ENCODE measurements around the gene RTP2. TPM values are rescaled to one million over a fixed set of nuclear protein-coding genes. Genes with fewer than 3 reads are reported as not detected.
A peak's percentile ranks its signal among the peaks of the same experiment; 100 is the strongest.

The RTP2 gene
- total RNA-seq, 1 donor from 2014 or later: not detected

GRCh38 chr3:187667526-187667925 is 34.8 kb downstream of the RTP2 start:
- DNase-seq (ENCODE audit: low read depth): no peak

DNA sequence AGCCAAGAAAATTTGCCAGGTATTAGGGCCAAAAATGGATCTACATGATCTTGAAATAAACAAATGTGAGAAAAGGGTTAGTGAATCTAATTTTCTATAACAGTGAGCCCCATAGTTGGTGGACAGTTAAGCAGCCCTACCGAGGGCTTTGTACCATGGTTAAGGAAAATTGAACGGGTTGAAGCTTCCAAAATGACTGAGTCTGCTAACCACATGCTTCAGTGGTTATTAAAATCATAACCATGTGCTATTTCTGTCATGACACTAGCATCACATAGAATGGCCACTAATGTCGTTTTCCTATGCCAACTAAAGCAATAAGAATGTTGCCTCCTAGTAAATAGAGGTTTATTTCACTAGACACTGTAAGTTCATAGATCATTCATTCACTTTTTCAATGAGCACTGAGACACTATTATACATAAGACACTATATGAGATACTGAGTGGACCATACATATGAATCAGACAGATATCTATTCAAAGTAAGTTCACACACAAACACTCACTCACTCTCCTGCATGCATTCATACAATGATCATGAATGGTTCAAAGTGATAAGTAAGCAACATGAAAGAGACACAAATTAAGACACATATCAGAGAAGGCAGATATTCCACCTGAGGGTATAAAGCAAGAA is 36.5 kb downstream of the RTP2 start:
- no peak for DNase-seq (ENCODE audit: low read depth)

- DNase-seq (ENCODE audit: low read depth): no peak
These were observed 37.3 kb downstream of the RTP2 start for GRCh38 chr3:187665010-187665409.

DNA sequence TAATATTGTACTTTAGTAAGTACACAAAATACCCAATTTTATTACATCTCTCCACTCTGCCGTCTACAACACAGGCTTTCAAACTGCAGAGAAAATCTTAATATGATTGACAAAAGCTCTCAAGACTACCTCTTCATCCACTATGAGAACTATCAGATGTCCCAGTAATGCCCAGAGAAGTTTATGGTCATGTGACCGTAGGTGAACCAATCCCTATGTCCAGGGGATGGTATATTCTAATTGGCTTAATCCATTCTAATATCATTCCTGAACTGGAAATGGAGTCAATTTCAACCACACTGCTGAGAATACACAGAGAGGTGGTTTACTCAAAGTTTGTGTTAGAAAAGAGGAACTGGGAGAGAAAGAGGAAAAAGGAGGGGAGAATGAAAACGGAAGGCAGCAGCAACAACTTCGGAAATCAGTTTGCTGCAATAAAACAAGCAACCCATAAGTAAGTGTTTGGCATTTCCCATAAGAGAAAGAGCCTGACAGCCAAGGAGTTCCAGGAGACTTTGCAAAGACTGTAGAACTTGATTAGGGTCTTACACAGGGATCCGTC is 39.4 kb downstream of the RTP2 start:
- DNase-seq (ENCODE audit: low read depth): no peak

DNA sequence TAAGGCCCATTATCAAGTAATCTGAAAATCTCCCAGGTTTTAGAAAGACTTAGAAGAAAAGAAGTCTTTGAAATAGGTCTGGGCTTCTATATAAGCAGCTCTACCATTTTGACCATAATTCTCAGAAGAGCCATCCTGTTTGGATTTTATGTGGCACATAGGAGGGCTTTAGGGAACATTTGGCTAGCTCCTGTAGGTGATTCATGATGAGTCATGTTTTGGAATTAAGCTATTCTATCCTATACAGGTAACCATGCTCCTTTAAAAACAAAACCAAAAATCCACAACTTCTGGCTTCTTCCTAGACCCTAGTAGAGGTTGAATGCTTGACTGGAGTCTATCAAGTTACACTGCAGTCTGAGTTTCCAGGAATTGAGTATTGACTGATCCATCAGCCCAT is 41.1 kb downstream of the RTP2 start:
- peak; percentile 44 for DNase-seq (ENCODE audit: low read depth)

DNA sequence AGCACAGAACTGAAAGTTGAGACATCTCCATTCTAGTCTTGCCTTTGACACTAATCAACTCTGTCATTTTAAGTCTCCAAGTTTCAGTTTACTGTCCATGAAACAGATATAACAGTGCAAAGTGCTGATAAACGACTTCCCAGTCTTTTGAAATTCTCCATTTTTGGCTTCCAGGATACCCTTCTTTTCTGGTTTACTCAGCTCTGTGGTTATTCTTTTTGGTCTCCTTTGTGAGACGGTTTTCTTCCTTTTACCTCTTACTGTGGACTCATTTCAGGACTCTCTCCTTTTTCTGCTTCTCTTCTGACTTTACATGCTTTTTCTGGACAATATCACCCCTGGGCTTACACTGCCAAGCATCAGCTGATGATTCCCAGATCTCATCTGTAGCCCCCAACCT is 51.1 kb downstream of the RTP2 start:
- DNase-seq (ENCODE audit: low read depth): no peak

Other genes with a start within 250 kb of the RTP2 start
- 4.1 TPM in 1 of 2 replicates, not detected in the other for gene SST, start 32.2 kb downstream of the RTP2 start, total RNA-seq
- 4.7 and 24.0 TPM in 2 replicates for gene BCL6, start 42.9 kb upstream of the RTP2 start, total RNA-seq

Data from renal cortical epithelial cell (primary cell).